ENCODE data around the gene UVSSA.

UVSSA gene

DNA sequence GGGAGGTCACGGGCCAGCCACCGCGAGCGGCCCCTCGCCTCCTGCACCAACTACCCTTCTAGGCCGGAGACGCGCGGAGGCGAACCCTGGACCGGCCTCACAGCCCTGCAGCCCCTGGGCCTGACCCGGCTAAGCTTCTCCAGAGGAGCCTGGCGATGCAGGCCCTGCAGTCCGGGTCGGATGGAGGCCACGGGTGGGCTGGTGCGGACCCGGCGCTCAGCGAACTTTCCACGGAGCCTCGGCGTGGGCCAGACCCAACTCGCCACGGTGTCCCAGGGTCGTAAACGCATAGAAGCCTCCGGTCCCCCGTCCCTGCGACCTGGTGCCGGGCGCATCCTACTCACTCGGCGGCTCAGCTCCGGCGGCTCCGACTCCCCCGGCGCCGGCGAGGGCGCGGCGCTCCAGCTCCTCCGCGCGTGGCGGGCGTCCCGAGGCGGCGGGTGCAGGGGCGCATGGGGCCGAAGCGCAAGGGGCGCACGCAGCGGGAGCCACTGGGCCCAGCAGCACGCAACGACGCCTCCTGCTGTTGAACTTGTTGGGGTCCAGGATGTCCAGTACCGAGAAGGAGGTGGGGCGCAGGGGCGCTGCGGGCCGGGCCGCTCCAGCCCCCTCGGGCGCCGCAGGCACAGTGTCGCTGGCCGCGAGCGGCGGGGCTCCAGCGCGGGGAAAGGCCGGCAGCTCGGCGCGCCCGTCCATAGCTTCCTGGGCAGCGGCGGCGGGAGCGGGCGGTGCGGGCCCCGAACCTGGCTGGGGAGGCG lies 58.8 kb downstream of the UVSSA start:
- TF ChIP-seq, protein P1, sequence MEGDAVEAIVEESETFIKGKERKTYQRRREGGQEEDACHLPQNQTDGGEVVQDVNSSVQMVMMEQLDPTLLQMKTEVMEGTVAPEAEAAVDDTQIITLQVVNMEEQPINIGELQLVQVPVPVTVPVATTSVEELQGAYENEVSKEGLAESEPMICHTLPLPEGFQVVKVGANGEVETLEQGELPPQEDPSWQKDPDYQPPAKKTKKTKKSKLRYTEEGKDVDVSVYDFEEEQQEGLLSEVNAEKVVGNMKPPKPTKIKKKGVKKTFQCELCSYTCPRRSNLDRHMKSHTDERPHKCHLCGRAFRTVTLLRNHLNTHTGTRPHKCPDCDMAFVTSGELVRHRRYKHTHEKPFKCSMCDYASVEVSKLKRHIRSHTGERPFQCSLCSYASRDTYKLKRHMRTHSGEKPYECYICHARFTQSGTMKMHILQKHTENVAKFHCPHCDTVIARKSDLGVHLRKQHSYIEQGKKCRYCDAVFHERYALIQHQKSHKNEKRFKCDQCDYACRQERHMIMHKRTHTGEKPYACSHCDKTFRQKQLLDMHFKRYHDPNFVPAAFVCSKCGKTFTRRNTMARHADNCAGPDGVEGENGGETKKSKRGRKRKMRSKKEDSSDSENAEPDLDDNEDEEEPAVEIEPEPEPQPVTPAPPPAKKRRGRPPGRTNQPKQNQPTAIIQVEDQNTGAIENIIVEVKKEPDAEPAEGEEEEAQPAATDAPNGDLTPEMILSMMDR (IDR thresholded peaks at IDR 0.05; ENCODE audit: insufficient read depth, low read depth, low read length, missing control alignments) = no peak
- no peak for DNase-seq (ENCODE audit: low read depth)
- no peak overlapping the region for H3K4me3 ChIP-seq (ENCODE audit: low read length)

DNA sequence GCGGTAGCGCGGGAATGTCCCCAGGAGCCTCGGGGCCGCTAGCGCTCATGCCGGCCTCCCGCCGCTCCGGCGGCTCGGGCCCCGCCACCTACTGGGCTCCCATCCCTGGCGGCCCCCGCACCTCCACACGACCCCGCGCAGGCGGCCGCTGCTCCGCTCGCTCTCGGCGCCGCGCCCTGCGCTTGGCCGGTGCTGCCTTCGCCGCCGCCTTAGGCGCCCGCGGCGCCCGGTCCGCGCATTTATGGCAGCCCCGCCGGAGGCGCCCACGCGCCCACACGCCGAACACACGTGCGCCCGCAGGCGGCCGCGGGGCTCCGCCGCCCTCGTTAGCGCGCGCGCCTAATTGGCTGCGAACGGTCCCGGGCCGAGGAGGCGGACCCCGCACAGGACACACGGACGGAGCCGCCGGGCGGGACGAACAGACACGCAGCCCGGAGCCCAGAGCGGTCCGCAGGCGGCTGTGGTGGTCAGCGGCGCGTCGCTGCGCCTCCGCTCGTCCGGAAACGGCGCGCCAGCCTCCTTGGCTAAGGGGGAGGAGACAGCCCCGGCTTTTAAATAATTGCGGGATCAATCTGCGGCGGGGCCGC lies 59.5 kb downstream of the UVSSA start, which contains the start of gene NKX1-1:
NKX1-1 (minus strand) TSS at position 49 of the 587 bp plus-strand sequence; CDS start at position 49, 0 bp downstream.
- TF ChIP-seq, protein P1 (IDR thresholded peaks at IDR 0.05; ENCODE audit: insufficient read depth, low read depth, low read length, missing control alignments) = no peak
- DNase-seq (ENCODE audit: low read depth) = no peak
- no peak within 1 kb of the TSS for H3K4me3 ChIP-seq (ENCODE audit: low read length)

GRCh38 chr4:1406981-1407656 lies 60.1 kb downstream of the UVSSA start:
- H3K4me3 ChIP-seq (ENCODE audit: low read length) = no peak overlapping the region
- DNase-seq (ENCODE audit: low read depth) = no peak
- TF ChIP-seq, protein P1 (IDR thresholded peaks at IDR 0.05; ENCODE audit: insufficient read depth, low read depth, low read length, missing control alignments) = no peak

- no peak for DNase-seq (ENCODE audit: low read depth)
- TF ChIP-seq, protein P1 (IDR thresholded peaks at IDR 0.05; ENCODE audit: insufficient read depth, low read depth, low read length, missing control alignments) = no peak
- H3K4me3 ChIP-seq (ENCODE audit: low read length) = no peak overlapping the region
Measured at GRCh38 chr4:1407657-1408333, 60.8 kb downstream of the UVSSA start.

DNA sequence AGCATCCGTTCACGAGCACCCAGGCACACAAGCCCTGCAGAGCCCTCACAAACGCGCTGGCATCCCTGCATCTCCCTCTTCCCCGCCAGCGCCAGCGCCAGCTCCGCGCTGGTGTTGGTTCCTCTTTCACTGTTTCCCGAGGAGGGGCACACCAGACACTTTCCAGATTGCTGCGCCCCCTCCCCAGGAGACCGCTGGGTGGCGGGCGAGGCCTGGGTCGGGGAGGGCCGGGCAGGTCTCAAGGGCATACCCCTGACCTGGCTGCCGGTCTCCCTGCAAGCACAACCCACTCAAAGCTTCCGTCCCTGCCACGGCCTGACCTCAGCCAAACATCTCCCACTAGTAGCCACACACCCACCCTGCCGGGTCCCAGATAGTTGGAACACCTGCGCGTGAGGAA lies 61.4 kb downstream of the UVSSA start:
- TF ChIP-seq, protein P1 (IDR thresholded peaks at IDR 0.05; ENCODE audit: insufficient read depth, low read depth, low read length, missing control alignments) = no peak

DNA sequence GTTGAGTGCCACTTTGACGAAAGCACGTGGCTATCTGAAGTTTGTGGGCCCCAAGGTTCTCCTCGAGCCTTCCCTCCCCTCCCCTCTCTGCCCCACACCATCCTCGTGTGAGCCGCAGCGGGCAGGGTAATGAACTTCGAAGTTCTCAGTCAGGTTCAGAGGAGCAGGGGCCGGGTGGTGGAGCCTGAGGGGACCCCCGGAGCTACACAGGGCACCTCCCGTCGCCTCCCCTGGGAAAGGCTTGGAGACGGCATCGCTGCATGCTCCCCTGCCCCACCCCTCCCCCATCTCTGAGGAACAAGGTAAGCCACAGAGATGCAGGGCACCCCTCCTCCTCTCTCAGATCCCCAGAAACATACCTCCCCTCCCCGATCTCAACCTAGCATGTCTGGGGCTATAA lies 62.1 kb downstream of the UVSSA start:
- no peak overlapping the region for H3K4me3 ChIP-seq (ENCODE audit: low read length)
- no peak for DNase-seq (ENCODE audit: low read depth)
- TF ChIP-seq, protein P1 (IDR thresholded peaks at IDR 0.05; ENCODE audit: insufficient read depth, low read depth, low read length, missing control alignments) = no peak

More for the DNA sequence above, 61.4 kb downstream of the UVSSA start:
- H3K4me3 ChIP-seq (ENCODE audit: low read length) = no peak overlapping the region
- no peak for DNase-seq (ENCODE audit: low read depth)
